GM18507 (cell line): ENCODE data around the gene ALKBH7.
"Not testable (repeated sequence)": the region's sequence is repeated elsewhere in the genome, so short reads cannot be mapped to it uniquely, and the experiment has no call there.

Source experiments
- DNase-seq: peaks from one replicate; pipeline ENCODE4 v3.0.0; 2011; ENCODE audit warnings: low read depth; ENCODE audit not compliant: insufficient read length; ENCODE audit errors: extremely low spot score
- FAIRE-seq: peaks from 2 replicates; lab custom pipeline; 2011; peaks lifted over from hg19 to GRCh38; lab: Jason Lieb, UNC

The ALKBH7 gene, protein sequence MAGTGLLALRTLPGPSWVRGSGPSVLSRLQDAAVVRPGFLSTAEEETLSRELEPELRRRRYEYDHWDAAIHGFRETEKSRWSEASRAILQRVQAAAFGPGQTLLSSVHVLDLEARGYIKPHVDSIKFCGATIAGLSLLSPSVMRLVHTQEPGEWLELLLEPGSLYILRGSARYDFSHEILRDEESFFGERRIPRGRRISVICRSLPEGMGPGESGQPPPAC

GRCh38 chr19:6372594-6373095 lies at the start of gene ALKBH7:
TSS of gene ALKBH7 (plus strand) at chr19:6372794. CDS start at chr19:6372821, 27 bp downstream.
- FAIRE-seq: peak; percentile 99
- peak; percentile 89 for DNase-seq

DNA sequence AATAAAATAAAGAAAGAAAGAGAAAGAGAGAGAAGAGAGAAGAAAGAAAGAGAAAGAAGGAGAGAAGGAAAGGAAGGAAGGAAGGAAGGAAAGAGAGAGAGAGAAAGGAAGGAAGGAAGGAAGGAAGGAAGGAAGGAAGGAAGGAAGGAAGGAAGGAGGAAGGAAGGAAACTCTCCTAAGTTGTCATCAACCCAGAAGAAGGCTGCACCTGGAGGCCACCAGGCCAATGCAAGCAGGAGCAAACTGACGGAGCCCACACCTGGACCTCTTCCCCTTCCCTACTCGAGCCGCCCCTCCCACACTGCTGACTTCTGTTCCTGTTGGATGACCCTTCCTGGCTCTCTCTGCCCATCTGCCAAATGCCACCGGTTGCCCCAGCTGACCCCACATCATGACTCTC lies 47.8 kb upstream of the ALKBH7 start:
- DNase-seq (no peak), FAIRE-seq (no peak)

DNA sequence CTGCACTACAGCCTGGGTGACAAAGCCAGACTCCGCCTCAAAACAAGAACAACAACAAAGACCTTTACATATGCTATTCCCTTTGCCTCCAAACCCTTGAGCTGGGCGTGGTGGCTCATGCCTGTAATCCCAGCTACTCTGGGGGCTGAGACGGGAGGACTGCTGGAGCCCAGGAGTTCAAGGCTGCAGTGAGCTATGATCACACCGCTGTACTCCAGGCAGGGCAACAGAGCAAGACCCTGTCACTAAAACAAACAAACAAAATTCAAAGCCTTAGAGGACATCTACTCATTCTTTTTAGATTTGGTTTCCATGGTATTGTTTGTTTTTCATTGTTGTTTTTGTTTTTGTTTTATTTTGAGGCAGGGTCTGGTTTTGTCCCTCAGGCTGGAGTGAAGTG lies 47.0 kb upstream of the ALKBH7 start:
- no peak for DNase-seq
- FAIRE-seq: no peak

DNA sequence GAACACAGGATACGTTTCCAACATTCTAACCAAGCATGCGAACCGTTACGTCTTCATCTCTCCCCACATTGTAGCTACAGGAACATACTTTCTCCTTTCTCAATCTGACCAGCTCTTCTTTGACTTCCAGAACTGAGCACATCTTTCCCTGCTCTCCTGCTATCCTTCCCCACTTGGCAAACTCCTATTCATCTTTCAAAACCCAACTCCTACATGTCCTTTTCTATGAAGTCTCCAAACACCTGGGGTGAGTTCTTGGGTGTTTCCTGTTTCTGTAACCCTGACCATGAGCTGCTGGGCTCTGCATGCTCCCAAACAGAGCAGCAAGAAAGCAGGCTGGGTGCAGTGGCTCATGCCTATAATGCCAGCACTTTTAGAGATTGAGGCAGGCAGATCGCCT lies 45.8 kb upstream of the ALKBH7 start:
- no peak for FAIRE-seq
- DNase-seq: no peak

DNA sequence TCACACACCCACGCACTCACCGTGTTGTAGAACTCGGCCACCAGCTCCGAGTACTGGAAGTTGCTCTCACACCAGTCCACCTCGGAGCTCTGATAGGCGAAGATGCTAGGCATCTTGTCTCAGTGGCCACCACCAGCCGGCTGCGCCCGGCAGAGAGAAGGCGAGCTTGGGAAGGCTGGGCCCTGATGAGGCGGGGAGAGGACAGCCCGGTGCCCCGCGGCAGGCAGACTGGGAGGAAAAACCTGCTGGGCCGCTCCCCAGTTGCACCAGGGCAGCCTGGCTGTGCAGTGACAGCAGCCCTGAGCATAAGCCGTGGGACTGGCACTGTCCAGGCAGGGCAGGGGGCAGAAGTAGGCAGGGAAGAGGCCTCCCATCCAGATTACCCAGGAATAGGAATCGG lies 39.2 kb upstream of the ALKBH7 start, which contains the start of gene ACER1:
Gene ACER1 (minus strand): TSS at position 174 of the 400 bp plus-strand sequence. CDS start 61 bp downstream, at position 113.
- no peak for FAIRE-seq

GRCh38 chr19:6334490-6335285 lies 37.9 kb upstream of the ALKBH7 start:
- no peak for FAIRE-seq
- DNase-seq: no peak

More for the DNA sequence above, 39.2 kb upstream of the ALKBH7 start, which contains the start of gene ACER1:
- DNase-seq: no peak

- no peak for FAIRE-seq
- no peak for DNase-seq
These were observed 31.9 kb upstream of the ALKBH7 start for GRCh38 chr19:6340493-6341201.

- DNase-seq: no peak
- no peak for FAIRE-seq
These were observed 29.1 kb upstream of the ALKBH7 start for GRCh38 chr19:6343462-6343861.

- FAIRE-seq, DNase-seq: not testable (repeated sequence)
These were observed 23.3 kb upstream of the ALKBH7 start for GRCh38 chr19:6349271-6349670.

- no peak for FAIRE-seq
- no peak for DNase-seq
These were observed 21.9 kb upstream of the ALKBH7 start for GRCh38 chr19:6350688-6351087.

GRCh38 chr19:6352381-6353165 lies 20.0 kb upstream of the ALKBH7 start:
- FAIRE-seq: no peak
- DNase-seq: no peak

- FAIRE-seq: no peak
- DNase-seq: no peak
These were observed 18.4 kb upstream of the ALKBH7 start for GRCh38 chr19:6354098-6354674.

GRCh38 chr19:6355321-6356040 lies 17.1 kb upstream of the ALKBH7 start:
- FAIRE-seq: not testable (repeated sequence)

GRCh38 chr19:6357174-6357573 lies 15.4 kb upstream of the ALKBH7 start:
- DNase-seq (no peak), FAIRE-seq (no peak)

More at GRCh38 chr19:6355321-6356040, 17.1 kb upstream of the ALKBH7 start:
- DNase-seq: not testable (repeated sequence)

GRCh38 chr19:6358003-6358402 lies 14.6 kb upstream of the ALKBH7 start:
- FAIRE-seq: no peak
- DNase-seq: no peak

GRCh38 chr19:6359568-6360341 lies 12.8 kb upstream of the ALKBH7 start:
- FAIRE-seq: no peak

GRCh38 chr19:6360445-6360844 lies 12.1 kb upstream of the ALKBH7 start:
- DNase-seq, FAIRE-seq: not testable (repeated sequence)

More at GRCh38 chr19:6359568-6360341, 12.8 kb upstream of the ALKBH7 start:
- no peak for DNase-seq
